Spleen (tissue), 13 donors: Measurements from ENCODE around the gene CT45A10. TPM values are rescaled to one million over a fixed set of nuclear protein-coding genes. Genes with fewer than 3 reads are reported as not detected.
"Not testable (repeated sequence)": the region's sequence is repeated elsewhere in the genome, so short reads cannot be mapped to it uniquely, and the experiment has no call there.

ENCODE experiments used
- DNase-seq: peaks from one replicate; pipeline ENCODE4 v3.0.0-alpha.2; 2020
- H3K27ac ChIP-seq, 8 donors: fragments of 200-600 bp; sonication (generic) in 7 of 8; 1 replicate in 4 of 8; 2 replicates in 4 of 8; pipeline versions ENCODE4 v1.5.0 to v1.8.0; 2016 to 2021; ENCODE audit warnings: inconsistent platforms in 4 of 8, mild to moderate bottlenecking in 4 of 8, moderate library complexity in 1 of 8
- H3K27me3 ChIP-seq, 7 donors: fragments of 200-600 bp; sonication (generic) in 6 of 7; replicated peaks in 1 of 7; 1 replicate in 4 of 7; 2 replicates in 3 of 7; pipeline versions ENCODE4 v1.5.0 to v1.8.0; 2016 to 2021; ENCODE audit warnings: inconsistent platforms in 3 of 7, mild to moderate bottlenecking in 1 of 7
- H3K36me3 ChIP-seq, 6 donors: fragments of 200-600 bp; sonication (generic) in 5 of 6; 1 replicate in 4 of 6; 2 replicates in 2 of 6; pipeline versions ENCODE4 v1.5.0 to v1.8.0; 2016 to 2021; ENCODE audit warnings: inconsistent platforms in 2 of 6
- H3K4me1 ChIP-seq, 6 donors: fragments of 200-600 bp; sonication (generic) in 5 of 6; 1 replicate in 3 of 6; 2 replicates in 3 of 6; pipeline versions ENCODE4 v1.5.0 to v1.8.0; 2016 to 2021; ENCODE audit warnings: inconsistent platforms in 3 of 6
- H3K4me3 ChIP-seq, 8 donors: fragments of 200-600 bp; sonication (generic) in 7 of 8; 1 replicate in 4 of 8; 2 replicates in 4 of 8; pipeline versions ENCODE4 v1.5.0 to v1.8.0; 2016 to 2021; ENCODE audit warnings: inconsistent platforms in 4 of 8, mild to moderate bottlenecking in 4 of 8, moderate library complexity in 2 of 8
- H3K9me3 ChIP-seq, 8 donors: fragments of 200-600 bp; sonication (generic) in 7 of 8; 1 replicate in 4 of 8; 2 replicates in 4 of 8; pipeline versions ENCODE4 v1.5.0 to v1.8.0; 2016 to 2021; ENCODE audit warnings: inconsistent platforms in 4 of 8
- POLR2A ChIP-seq, 3 donors: fragments of 450-650 bp; IDR thresholded peaks; one replicate each; pipeline ENCODE4 v1.5.1; 2017; ENCODE audit warnings: antibody characterized with exemption in 3 of 3, mild to moderate bottlenecking in 1 of 3
- POLR2AphosphoS5 ChIP-seq, 3 donors: sonication (generic); formaldehyde crosslinking; IDR thresholded peaks; one replicate each; pipeline ENCODE4 v1.5.1; 2017; ENCODE audit warnings: antibody characterized with exemption in 3 of 3
- WGBS, 5 donors: extraction: QIAGEN DNeasy Blood & Tissue Kit in 3 of 5; methylation state at CpG; one replicate each; pipeline versions ENCODE4 v1.1.5 to v1.1.7; 2013 to 2018; 5-methylcytosine and 5-hydroxymethylcytosine counted together
- intact Hi-C: fragments of 100-400 bp; cut with DNase I; formaldehyde crosslinking; loops from one replicate; pipeline ENCODE4 v1.15.0; 2023; ENCODE audit warnings: low total_unique reads
- long read RNA-seq, 2 donors: transcript quantifications; one replicate each; lab custom pipeline, GENCODE V29; 2026
- polyA plus RNA-seq, 3 donors: library from polyadenylated mRNA; stranded (reverse); fragments of 200-250 nt; gene quantifications; one replicate each; pipeline ENCODE4 v1.2.1, GENCODE V29; 2013
- total RNA-seq, 7 donors: library from RNA; depleted of rRNA in 3 of 7; stranded (reverse); fragments of >200 nt in 3 of 7; fragmentation: NEBNext Ultra II Directional in 4 of 7; extraction: Animal tissue kit (Norgen Biotek cat#: 25700) in 4 of 7; gene quantifications; one replicate each; pipeline versions ENCODE4 v1.1.0 to v1.2.1, GENCODE V29; 2016 to 2021
- TF ChIP-seq, protein P1 (sequence below), 11 experiments: fragments of 200-600 bp in 7 of 11; fragments of 450-650 bp in 4 of 11; sonication (generic) in 4 of 11; IDR thresholded peaks in 8 of 11; conservative IDR thresholded peaks in 3 of 11; 1 replicate in 7 of 11; 2 replicates in 4 of 11; pipeline versions ENCODE4 v1.4.0 to v1.8.0; 2016 to 2021; ENCODE audit warnings: antibody characterized with exemption in 11 of 11, inconsistent platforms in 4 of 11, mild to moderate bottlenecking in 1 of 11
- donor health status: healthy with polysubstance abuse.
- donor health status: DM: no; HTN: no; CAD: no; lungs with moderate emphysema.
- donor health status: DM: no; HTN: no; CAD: no.
- donor health status: Bipolar disorder and iron deficiency.
- donor health status: healthy.
- donor health status: DM: no; HTN: no; CAD: no.
- donor health status: DM: yes; HTN: yes; CAD: no.

The CT45A10 gene, protein sequence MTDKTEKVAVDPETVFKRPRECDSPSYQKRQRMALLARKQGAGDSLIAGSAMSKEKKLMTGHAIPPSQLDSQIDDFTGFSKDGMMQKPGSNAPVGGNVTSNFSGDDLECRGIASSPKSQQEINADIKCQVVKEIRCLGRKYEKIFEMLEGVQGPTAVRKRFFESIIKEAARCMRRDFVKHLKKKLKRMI
- not detected for total RNA-seq
- polyA plus RNA-seq: not detected
- long read RNA-seq, donor 1: 0 reads
- long read RNA-seq, donor 2: 0 reads

DNA sequence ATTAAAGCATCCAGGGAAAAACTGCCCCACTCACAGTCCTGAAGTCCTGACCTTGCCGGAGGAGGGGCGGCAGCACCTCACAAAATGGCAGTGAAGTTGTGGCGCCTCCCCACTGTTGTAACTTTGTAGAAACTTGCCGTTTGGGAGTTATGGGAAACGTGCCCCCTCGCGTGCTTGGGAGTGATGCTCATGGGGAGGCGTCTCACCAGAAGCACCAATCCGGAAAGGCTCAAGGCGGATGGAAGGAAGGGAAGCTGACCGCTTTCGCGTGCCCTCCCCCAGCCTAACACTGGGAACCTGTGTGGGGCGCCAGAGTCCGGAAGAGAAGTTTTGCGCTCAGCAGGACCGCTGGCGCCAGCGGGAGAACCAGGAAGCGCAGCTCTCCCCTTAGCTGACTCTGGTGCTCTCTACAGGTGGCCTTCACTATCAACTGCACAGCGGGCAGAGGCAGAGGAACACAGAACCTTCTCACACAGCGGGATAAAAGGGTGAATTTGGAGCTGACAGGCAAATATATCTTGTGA lies at the start of gene CT45A10, which contains the start of gene SAGE1:
Gene CT45A10, minus strand, starts transcription at position 151 of the 524 bp plus-strand sequence. CDS start 8,100 bp downstream, outside the sequence.
Gene SAGE1, plus strand, starts transcription at position 423 of the 524 bp plus-strand sequence. CDS start 2,527 bp downstream, outside the sequence.
- no peak within 1 kb of the TSS for H3K4me3 ChIP-seq
- H3K27ac ChIP-seq: no peak within 1 kb of the TSS
- H3K36me3 ChIP-seq: no peaks in the 10 kb centered on the region
- peak; percentile 56 for DNase-seq
- TF ChIP-seq, protein P1, sequence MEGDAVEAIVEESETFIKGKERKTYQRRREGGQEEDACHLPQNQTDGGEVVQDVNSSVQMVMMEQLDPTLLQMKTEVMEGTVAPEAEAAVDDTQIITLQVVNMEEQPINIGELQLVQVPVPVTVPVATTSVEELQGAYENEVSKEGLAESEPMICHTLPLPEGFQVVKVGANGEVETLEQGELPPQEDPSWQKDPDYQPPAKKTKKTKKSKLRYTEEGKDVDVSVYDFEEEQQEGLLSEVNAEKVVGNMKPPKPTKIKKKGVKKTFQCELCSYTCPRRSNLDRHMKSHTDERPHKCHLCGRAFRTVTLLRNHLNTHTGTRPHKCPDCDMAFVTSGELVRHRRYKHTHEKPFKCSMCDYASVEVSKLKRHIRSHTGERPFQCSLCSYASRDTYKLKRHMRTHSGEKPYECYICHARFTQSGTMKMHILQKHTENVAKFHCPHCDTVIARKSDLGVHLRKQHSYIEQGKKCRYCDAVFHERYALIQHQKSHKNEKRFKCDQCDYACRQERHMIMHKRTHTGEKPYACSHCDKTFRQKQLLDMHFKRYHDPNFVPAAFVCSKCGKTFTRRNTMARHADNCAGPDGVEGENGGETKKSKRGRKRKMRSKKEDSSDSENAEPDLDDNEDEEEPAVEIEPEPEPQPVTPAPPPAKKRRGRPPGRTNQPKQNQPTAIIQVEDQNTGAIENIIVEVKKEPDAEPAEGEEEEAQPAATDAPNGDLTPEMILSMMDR (IDR thresholded peaks at IDR 0.05 in 8 of 11, conservative IDR thresholded peaks at IDR 0.05 in 3 of 11): no peak
- no peak for TF ChIP-seq POLR2AphosphoS5 (IDR thresholded peaks at IDR 0.05)
- no peak for TF ChIP-seq POLR2A (IDR thresholded peaks at IDR 0.05)
- H3K4me1 ChIP-seq: no peaks in the 10 kb centered on the region
- WGBS, 5 donors: 79 to 97% (median 93%) methylated on average over 3 to 22 of the region's 22 CpGs
- intact Hi-C loops: no loop called here
- no peaks in the 10 kb centered on the region for H3K27me3 ChIP-seq
- H3K9me3 ChIP-seq: no peaks in the 10 kb centered on the region

DNA sequence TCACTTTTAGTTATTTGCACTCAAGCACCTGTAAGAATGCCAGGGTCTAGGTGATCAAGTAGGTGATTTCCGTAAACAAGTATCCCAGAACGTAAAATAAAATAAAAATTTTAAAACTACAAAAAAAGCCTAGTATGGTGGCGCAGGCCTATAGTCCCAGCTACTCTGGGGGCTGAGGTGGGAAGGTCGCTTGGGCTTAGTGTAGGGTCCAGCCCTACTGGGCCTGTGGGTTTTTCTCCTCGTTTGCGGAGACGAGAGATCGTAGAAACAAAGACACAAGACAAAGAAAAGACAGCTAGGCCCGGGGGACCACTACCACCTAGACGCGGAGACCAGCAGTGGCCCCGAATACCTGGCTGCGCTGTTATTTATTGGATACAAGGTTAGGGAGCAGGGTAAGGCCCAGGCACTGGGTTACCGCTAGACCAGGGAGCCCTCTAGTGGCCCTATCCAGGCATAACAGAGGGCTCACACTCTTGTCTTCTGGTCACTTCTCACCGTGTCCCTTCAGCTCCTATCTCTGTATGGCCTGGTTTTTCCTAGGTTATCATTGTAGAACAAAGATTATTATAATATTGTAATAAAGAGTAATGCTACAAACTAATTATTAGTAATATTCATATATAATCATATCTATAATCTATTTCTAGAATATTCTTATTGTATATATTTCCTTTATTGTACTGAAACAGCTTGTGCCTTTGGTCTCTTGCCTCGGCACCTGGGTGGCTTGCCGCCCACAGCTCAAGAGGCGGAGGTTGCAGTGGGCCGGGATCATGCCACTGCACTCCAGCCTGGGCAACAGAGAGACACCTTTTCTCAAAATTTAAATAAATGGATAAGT lies 38.6 kb upstream of the CT45A10 start:
- H3K27me3 ChIP-seq: no peaks in the 10 kb centered on the region
- intact Hi-C loops: no loop called here
- no peaks in the 10 kb centered on the region for H3K4me1 ChIP-seq
- DNase-seq: no peak
- no peak overlapping the region for H3K27ac ChIP-seq
- no peaks in the 10 kb centered on the region for H3K36me3 ChIP-seq
- peaks cover 0 to 7% (median 0%) of the 10 kb centered on the region in 8 donors for H3K9me3 ChIP-seq
- H3K4me3 ChIP-seq: no peak overlapping the region
- TF ChIP-seq POLR2AphosphoS5 (IDR thresholded peaks at IDR 0.05): no peak
- TF ChIP-seq, protein P1 (IDR thresholded peaks at IDR 0.05 in 8 of 11, conservative IDR thresholded peaks at IDR 0.05 in 3 of 11): peak in 9 of 11 experiments; percentile 32 to 73 (median 66)
- 42 to 58% (median 52%) methylated on average over 18 to 19 of the region's 19 CpGs for WGBS, 5 donors

DNA sequence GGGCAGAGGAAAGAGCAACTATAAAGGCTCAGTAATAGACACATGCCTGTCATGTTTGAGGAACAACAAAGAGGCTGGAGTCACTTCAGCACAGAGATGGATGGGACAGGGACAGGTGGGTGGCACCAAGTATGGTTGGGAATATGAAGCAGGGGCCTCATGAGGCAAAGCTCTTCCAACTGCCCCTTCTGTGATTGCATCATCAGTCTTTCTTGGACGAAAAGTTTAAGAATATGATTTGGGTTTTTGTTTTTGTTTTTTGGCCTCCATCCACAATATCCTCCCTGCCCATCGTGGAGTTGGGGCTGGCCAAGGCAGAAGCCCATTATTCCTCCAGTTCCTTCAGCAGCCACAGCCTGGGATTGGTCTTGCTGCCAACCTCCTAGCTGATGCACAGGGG lies 34.7 kb upstream of the CT45A10 start:
- no peaks in the 10 kb centered on the region for H3K4me1 ChIP-seq
- no peak overlapping the region for H3K27ac ChIP-seq
- DNase-seq: no peak
- 38 to 78% (median 66%) methylated on average over 2 of the region's 2 CpGs for WGBS, 5 donors
- H3K36me3 ChIP-seq: no peaks in the 10 kb centered on the region
- H3K9me3 ChIP-seq: no peaks in the 10 kb centered on the region
- peaks cover 0 to 7% (median 0%) of the 10 kb centered on the region in 7 donors for H3K27me3 ChIP-seq
- TF ChIP-seq POLR2A (IDR thresholded peaks at IDR 0.05): no peak
- no peak overlapping the region for H3K4me3 ChIP-seq
- intact Hi-C loops: no loop called here

DNA sequence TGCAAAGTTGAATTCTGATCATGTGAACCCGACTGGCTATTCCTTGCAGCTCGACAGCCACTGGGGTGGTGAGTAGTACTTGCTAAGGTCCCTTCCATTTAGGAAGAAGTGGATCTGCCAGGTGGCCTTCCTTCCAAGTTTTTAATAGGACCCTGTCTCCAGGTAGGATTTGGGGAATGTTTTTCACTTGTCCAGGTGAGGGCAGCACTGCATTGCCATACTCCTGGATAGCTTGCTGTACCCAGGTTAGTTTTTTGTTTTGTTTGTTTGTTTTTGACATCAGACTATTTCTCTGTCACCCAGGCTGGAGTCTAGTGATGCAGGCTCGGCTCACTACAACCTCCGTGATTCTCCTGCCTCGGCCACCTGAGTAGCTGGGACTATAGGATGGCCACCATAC lies 30.1 kb upstream of the CT45A10 start:
- intact Hi-C loops: no loop called here
- no peak overlapping the region for H3K4me3 ChIP-seq
- H3K27me3 ChIP-seq: peaks cover 0 to 7% (median 0%) of the 10 kb centered on the region in 7 donors
- WGBS, 5 donors: 53 to 90% (median 88%) methylated on average over 4 to 5 of the region's 5 CpGs
- TF ChIP-seq POLR2AphosphoS5 (IDR thresholded peaks at IDR 0.05) (no peak), POLR2A (IDR thresholded peaks at IDR 0.05) (no peak)
- TF ChIP-seq, protein P1 (IDR thresholded peaks at IDR 0.05 in 8 of 11, conservative IDR thresholded peaks at IDR 0.05 in 3 of 11): no peak
- no peaks in the 10 kb centered on the region for H3K4me1 ChIP-seq
- H3K36me3 ChIP-seq: no peaks in the 10 kb centered on the region
- no peak for DNase-seq
- H3K27ac ChIP-seq: no peak overlapping the region
- no peaks in the 10 kb centered on the region for H3K9me3 ChIP-seq

DNA sequence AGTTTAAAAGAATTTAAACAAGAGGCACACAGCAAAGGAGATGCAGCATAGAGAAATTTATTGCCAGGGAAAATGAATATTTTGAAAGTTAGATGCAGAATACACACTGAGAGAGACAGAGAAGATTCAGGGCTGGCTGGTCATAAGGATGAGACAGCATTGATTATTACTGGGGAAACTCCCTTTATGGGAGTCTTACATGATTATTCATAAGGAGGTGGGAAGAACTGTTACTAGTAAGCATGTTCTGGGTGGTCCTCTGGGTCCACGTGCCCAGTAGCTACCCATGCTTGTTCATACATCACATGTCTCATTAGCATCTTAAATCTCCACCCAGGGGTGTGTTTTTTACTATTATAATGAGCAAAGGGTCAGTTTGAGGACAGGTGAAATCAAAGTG lies 27.3 kb upstream of the CT45A10 start:
- H3K4me1 ChIP-seq, DNase-seq, intact Hi-C loops, H3K36me3 ChIP-seq, H3K27ac ChIP-seq, H3K4me3 ChIP-seq, H3K9me3 ChIP-seq: not testable (repeated sequence)
- H3K27me3 ChIP-seq: peaks cover 0 to 13% (median 0%) of the 10 kb centered on the region in 7 donors
- 14 to 75% (median 43%) methylated on average over 1 of the region's 1 CpG for WGBS, 5 donors
